Uterus (tissue), 4 donors: Measurements from ENCODE around the gene GINM1. TPM values are rescaled to one million over a fixed set of nuclear protein-coding genes. Genes with fewer than 3 reads are reported as not detected.
A peak's percentile ranks its signal among the peaks of the same experiment; 100 is the strongest.

ENCODE experiments used
- DNase-seq, 2 donors: peaks; one replicate each; pipeline ENCODE4 v3.0.0-alpha.2; 2019 to 2020
- H3K27ac ChIP-seq, 2 donors: fragments of 200-600 bp; sonication (generic); 1 replicate in 1 of 2; 2 replicates in 1 of 2; pipeline ENCODE4 v1.5.1; 2016 to 2018
- H3K27me3 ChIP-seq, 2 donors: fragments of 200-600 bp; sonication (generic); one replicate each; pipeline ENCODE4 v1.5.1; 2018 to 2019; ENCODE audit warnings: control low read depth in 1 of 2
- H3K36me3 ChIP-seq, 2 donors: fragments of 200-600 bp; sonication (generic); one replicate each; pipeline ENCODE4 v1.5.1; 2019; ENCODE audit warnings: control low read depth in 1 of 2
- H3K4me1 ChIP-seq, 2 donors: fragments of 200-600 bp; sonication (generic); one replicate each; pipeline ENCODE4 v1.5.1; 2018 to 2019; ENCODE audit warnings: control low read depth in 1 of 2
- H3K4me3 ChIP-seq, 2 donors: fragments of 200-600 bp; sonication (generic); 1 replicate in 1 of 2; 2 replicates in 1 of 2; pipeline ENCODE4 v1.5.1; 2018 to 2019; ENCODE audit warnings: mild to moderate bottlenecking in 1 of 2
- H3K9me3 ChIP-seq, 2 donors: fragments of 200-600 bp; sonication (generic); one replicate each; pipeline ENCODE4 v1.5.1; 2019; ENCODE audit warnings: control low read depth in 1 of 2
- POLR2A ChIP-seq, 2 donors: fragments of 450-650 bp; IDR thresholded peaks; one replicate each; pipeline ENCODE4 v1.6.1; 2016; ENCODE audit warnings: antibody characterized with exemption in 2 of 2, mild to moderate bottlenecking in 1 of 2, moderate library complexity in 1 of 2
- intact Hi-C: fragments of 100-400 bp; cut with DNase I; formaldehyde crosslinking; loops from one replicate; pipeline ENCODE4 v1.15.1; 2023; ENCODE audit warnings: low total_unique reads
- total RNA-seq, 4 donors: library from RNA; depleted of rRNA in 3 of 4; stranded (reverse); fragments of >200 nt in 3 of 4; gene quantifications; one replicate each; pipeline versions ENCODE4 v1.1.0 to v1.2.4, GENCODE V29; 2014 to 2023
- TF ChIP-seq, protein P1 (sequence below), 4 experiments: fragments of 200-600 bp in 2 of 4; fragments of 450-650 bp in 2 of 4; sonication (generic) in 2 of 4; IDR thresholded peaks; one replicate each; pipeline ENCODE4 v1.5.1; 2016 to 2019; ENCODE audit warnings: antibody characterized with exemption in 4 of 4, mild to moderate bottlenecking in 2 of 4, moderate library complexity in 1 of 4
- donor health status: DM: yes; HTN: yes; CAD: no.

Gene GINM1
- total RNA-seq, result 10 to 100 TPM; 16.1 to 83.7 (median 75.3) TPM

- H3K9me3 ChIP-seq, result no peaks in the 10 kb centered on the region
- peak within 1 kb of the TSS; percentile 88 to 100 for H3K4me3 ChIP-seq
- DNase-seq, result peak; percentile 92 to 97
- TF ChIP-seq, protein P1, sequence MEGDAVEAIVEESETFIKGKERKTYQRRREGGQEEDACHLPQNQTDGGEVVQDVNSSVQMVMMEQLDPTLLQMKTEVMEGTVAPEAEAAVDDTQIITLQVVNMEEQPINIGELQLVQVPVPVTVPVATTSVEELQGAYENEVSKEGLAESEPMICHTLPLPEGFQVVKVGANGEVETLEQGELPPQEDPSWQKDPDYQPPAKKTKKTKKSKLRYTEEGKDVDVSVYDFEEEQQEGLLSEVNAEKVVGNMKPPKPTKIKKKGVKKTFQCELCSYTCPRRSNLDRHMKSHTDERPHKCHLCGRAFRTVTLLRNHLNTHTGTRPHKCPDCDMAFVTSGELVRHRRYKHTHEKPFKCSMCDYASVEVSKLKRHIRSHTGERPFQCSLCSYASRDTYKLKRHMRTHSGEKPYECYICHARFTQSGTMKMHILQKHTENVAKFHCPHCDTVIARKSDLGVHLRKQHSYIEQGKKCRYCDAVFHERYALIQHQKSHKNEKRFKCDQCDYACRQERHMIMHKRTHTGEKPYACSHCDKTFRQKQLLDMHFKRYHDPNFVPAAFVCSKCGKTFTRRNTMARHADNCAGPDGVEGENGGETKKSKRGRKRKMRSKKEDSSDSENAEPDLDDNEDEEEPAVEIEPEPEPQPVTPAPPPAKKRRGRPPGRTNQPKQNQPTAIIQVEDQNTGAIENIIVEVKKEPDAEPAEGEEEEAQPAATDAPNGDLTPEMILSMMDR (IDR thresholded peaks at IDR 0.05), result peak; percentile 43 to 69 (median 59)
- no peak for TF ChIP-seq POLR2A (IDR thresholded peaks at IDR 0.05)
- no peaks in the 10 kb centered on the region for H3K36me3 ChIP-seq
- peak within 1 kb of the TSS; percentile 76 to 99 for H3K27ac ChIP-seq
- intact Hi-C loops, result no loop called here
- no peaks in the 10 kb centered on the region for H3K27me3 ChIP-seq
- peaks cover 0 to 9% of the 10 kb centered on the region in 2 donors for H3K4me1 ChIP-seq
Measured at GRCh38 chr6:149565527-149566409, at the start of gene GINM1. Gene GINM1 (plus strand): TSS chr6:149566375. CDS start chr6:149566415, 40 bp downstream.

DNA sequence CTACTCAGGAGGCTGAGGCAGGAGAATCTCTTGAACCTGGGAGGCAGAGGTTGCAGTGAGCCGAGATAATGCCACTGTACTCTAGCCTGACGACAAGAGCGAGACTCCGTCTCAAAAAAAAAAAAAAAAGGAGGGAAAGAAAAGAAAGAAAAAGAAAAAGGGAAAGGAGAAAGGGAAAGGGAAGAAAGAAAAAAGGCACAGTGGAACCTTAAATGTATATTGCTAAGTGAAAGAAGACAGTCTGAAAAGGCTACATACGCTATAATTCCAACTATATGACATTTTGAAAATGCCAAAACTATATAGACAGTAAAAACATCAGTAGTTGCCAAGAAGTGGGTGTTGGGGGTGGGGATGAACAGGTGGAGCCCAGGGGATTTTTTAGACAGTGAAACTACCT is 36.5 kb upstream of the GINM1 start:
- Histone ChIP-seq H3K4me1 (no peaks in the 10 kb centered on the region), H3K4me3 (no peak overlapping the region), H3K9me3 (no peaks in the 10 kb centered on the region), H3K27me3 (no peaks in the 10 kb centered on the region), H3K27ac (no peak overlapping the region), H3K36me3 (no peaks in the 10 kb centered on the region)
- intact Hi-C loops, result no loop called here
- TF ChIP-seq, protein P1 (IDR thresholded peaks at IDR 0.05), result no peak
- TF ChIP-seq POLR2A (IDR thresholded peaks at IDR 0.05), result no peak
- DNase-seq, result no peak

GRCh38 chr6:149534742-149535141 is 31.4 kb upstream of the GINM1 start:
- intact Hi-C loops, result no loop called here

DNA sequence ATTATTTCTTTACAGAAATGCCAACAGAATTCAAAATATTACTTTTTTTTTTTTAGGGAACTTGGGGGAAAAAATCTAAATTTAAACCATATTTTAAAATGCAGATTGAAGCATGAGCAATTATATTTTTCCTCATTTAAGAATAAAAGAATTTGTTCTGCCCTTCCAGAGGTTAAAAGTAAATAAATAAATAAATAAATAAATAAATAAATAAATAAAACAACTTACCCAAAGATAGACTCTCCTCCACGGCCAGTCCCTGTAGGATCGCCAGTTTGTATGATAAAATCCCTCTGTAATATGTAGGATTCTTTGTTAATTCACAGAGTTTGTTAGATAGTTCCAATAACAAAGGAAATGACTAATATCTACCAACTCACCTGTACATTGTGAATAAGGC is 25.0 kb upstream of the GINM1 start:
- Histone ChIP-seq H3K27ac (no peak overlapping the region), H3K4me1 (peaks cover 0 to 8% of the 10 kb centered on the region in 2 donors), H3K36me3 (no peaks in the 10 kb centered on the region), H3K9me3 (no peaks in the 10 kb centered on the region), H3K4me3 (no peak overlapping the region), H3K27me3 (no peaks in the 10 kb centered on the region)
- TF ChIP-seq POLR2A (IDR thresholded peaks at IDR 0.05), result no peak
- TF ChIP-seq, protein P1 (IDR thresholded peaks at IDR 0.05), result no peak
- DNase-seq, result no peak
- intact Hi-C loops, result no loop called here

More at GRCh38 chr6:149534742-149535141, 31.4 kb upstream of the GINM1 start:
- Histone ChIP-seq H3K27ac (no peak overlapping the region), H3K4me1 (no peaks in the 10 kb centered on the region), H3K36me3 (no peaks in the 10 kb centered on the region), H3K4me3 (no peak overlapping the region), H3K9me3 (no peaks in the 10 kb centered on the region), H3K27me3 (no peaks in the 10 kb centered on the region)
- DNase-seq, result no peak
- no peak for TF ChIP-seq POLR2A (IDR thresholded peaks at IDR 0.05)
- TF ChIP-seq, protein P1 (IDR thresholded peaks at IDR 0.05), result no peak

DNA sequence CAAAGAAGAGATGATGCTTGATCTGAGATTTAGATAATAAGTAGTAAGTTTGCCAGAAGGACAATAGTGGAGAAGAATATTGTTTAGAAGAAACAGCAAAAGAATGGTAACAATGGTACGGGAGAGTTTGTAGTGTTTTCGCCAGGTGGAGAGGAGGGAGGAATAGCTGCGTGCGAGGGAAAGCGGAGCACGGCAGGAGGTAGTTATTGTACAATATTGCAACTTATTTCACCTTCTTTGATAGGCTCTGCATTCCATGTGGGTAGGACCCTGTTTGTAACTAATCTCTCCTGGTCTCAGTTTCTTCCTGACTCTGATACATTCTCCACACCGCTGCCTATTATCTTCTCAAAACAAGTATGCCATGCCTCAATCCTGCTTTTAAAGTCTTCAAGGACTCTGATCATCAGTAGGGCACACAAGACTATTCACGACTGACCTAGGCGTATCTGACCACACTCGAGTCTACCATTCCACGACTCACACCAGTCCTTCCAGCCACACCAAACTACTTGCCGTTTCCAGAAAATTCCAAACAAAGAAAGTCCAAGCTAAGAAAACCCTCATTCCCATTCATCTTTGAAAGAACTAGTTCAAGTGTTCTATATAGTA is 21.4 kb upstream of the GINM1 start:
- peak overlapping the region; percentile 83 to 92 for H3K27ac ChIP-seq
- H3K4me1 ChIP-seq, result peaks cover 0 to 8% of the 10 kb centered on the region in 2 donors
- no peaks in the 10 kb centered on the region for H3K27me3 ChIP-seq
- TF ChIP-seq, protein P1 (IDR thresholded peaks at IDR 0.05), result no peak
- no peak for TF ChIP-seq POLR2A (IDR thresholded peaks at IDR 0.05)
- no peaks in the 10 kb centered on the region for H3K9me3 ChIP-seq
- DNase-seq, result no peak
- H3K36me3 ChIP-seq, result no peaks in the 10 kb centered on the region
- intact Hi-C loops, result no loop called here
- peak overlapping the region; percentile 59 to 75 for H3K4me3 ChIP-seq
